ENCODE measurements around the gene CRISP1. TPM values are rescaled to one million over a fixed set of nuclear protein-coding genes. Genes with fewer than 3 reads are reported as not detected.

Gene CRISP1
- total RNA-seq, 1 donor from 2014 or later, result not detected

GRCh38 chr6:49826743-49827406 lies 39.5 kb downstream of the CRISP1 start:
- TF ChIP-seq CTCF (IDR thresholded peaks at IDR 0.05), result no peak
- TF ChIP-seq POLR2AphosphoS5 (IDR thresholded peaks at IDR 0.05; ENCODE audit: insufficient read depth in 1 of 2, low read depth in 1 of 2), result no peak
- no peak for TF ChIP-seq POLR2A (IDR thresholded peaks at IDR 0.05)
- intact Hi-C loops (cut with DNase I), result no loop called here
- Histone ChIP-seq H3K27me3 (no peaks in the 10 kb centered on the region), H3K27ac (no peak overlapping the region), H3K9me3 (no peaks in the 10 kb centered on the region), H3K36me3 (no peaks in the 10 kb centered on the region), H3K4me3 (no peak overlapping the region), H3K4me1 (no peaks in the 10 kb centered on the region)
- no peak for DNase-seq (ENCODE audit: extremely low spot score in 2 of 2)

GRCh38 chr6:49815166-49815565 lies 51.2 kb downstream of the CRISP1 start:
- no peaks in the 10 kb centered on the region for H3K27me3 ChIP-seq
- intact Hi-C loops (cut with DNase I), result no loop called here

GRCh38 chr6:49813248-49813647 lies 53.1 kb downstream of the CRISP1 start:
- no peak overlapping the region for H3K4me3 ChIP-seq
- no peaks in the 10 kb centered on the region for H3K4me1 ChIP-seq
- no peaks in the 10 kb centered on the region for H3K9me3 ChIP-seq
- H3K27ac ChIP-seq, result no peak overlapping the region
- TF ChIP-seq POLR2AphosphoS5 (IDR thresholded peaks at IDR 0.05; ENCODE audit: insufficient read depth in 1 of 2, low read depth in 1 of 2) (no peak), CTCF (IDR thresholded peaks at IDR 0.05) (no peak), POLR2A (IDR thresholded peaks at IDR 0.05) (no peak)
- intact Hi-C loops (cut with DNase I), result no loop called here
- DNase-seq (ENCODE audit: extremely low spot score in 2 of 2), result no peak
- no peaks in the 10 kb centered on the region for H3K27me3 ChIP-seq
- H3K36me3 ChIP-seq, result no peaks in the 10 kb centered on the region

More at GRCh38 chr6:49815166-49815565, 51.2 kb downstream of the CRISP1 start:
- Histone ChIP-seq H3K4me3 (no peak overlapping the region), H3K4me1 (no peaks in the 10 kb centered on the region), H3K9me3 (no peaks in the 10 kb centered on the region), H3K36me3 (no peaks in the 10 kb centered on the region), H3K27ac (no peak overlapping the region)
- no peak for DNase-seq (ENCODE audit: extremely low spot score in 2 of 2)
- no peak for TF ChIP-seq POLR2A (IDR thresholded peaks at IDR 0.05)
- TF ChIP-seq CTCF (IDR thresholded peaks at IDR 0.05), result no peak
- TF ChIP-seq POLR2AphosphoS5 (IDR thresholded peaks at IDR 0.05; ENCODE audit: insufficient read depth in 1 of 2, low read depth in 1 of 2), result no peak

- TF ChIP-seq CTCF (IDR thresholded peaks at IDR 0.05) (no peak), POLR2A (IDR thresholded peaks at IDR 0.05) (no peak), POLR2AphosphoS5 (IDR thresholded peaks at IDR 0.05; ENCODE audit: insufficient read depth in 1 of 2, low read depth in 1 of 2) (no peak)
- intact Hi-C loops (cut with DNase I), result no loop called here
Measured at GRCh38 chr6:49806145-49806544, 60.2 kb downstream of the CRISP1 start.

GRCh38 chr6:49805246-49805645 lies 61.1 kb downstream of the CRISP1 start:
- TF ChIP-seq CTCF (IDR thresholded peaks at IDR 0.05) (no peak), POLR2AphosphoS5 (IDR thresholded peaks at IDR 0.05; ENCODE audit: insufficient read depth in 1 of 2, low read depth in 1 of 2) (no peak), POLR2A (IDR thresholded peaks at IDR 0.05) (no peak)
- Histone ChIP-seq H3K4me3 (no peak overlapping the region), H3K9me3 (no peaks in the 10 kb centered on the region), H3K27ac (no peak overlapping the region), H3K36me3 (no peaks in the 10 kb centered on the region), H3K4me1 (no peaks in the 10 kb centered on the region), H3K27me3 (no peaks in the 10 kb centered on the region)
- no peak for DNase-seq (ENCODE audit: extremely low spot score in 2 of 2)
- intact Hi-C loops (cut with DNase I), result no loop called here

More at GRCh38 chr6:49806145-49806544, 60.2 kb downstream of the CRISP1 start:
- Histone ChIP-seq H3K4me3 (no peak overlapping the region), H3K27ac (no peak overlapping the region), H3K4me1 (no peaks in the 10 kb centered on the region), H3K36me3 (no peaks in the 10 kb centered on the region), H3K27me3 (no peaks in the 10 kb centered on the region), H3K9me3 (no peaks in the 10 kb centered on the region)
- DNase-seq (ENCODE audit: extremely low spot score in 2 of 2), result no peak
